NCI-H128 (cell line): ENCODE results near the gene DNAJC30.
"Not testable (repeated sequence)": the region's sequence is repeated elsewhere in the genome, so short reads cannot be mapped to it uniquely, and the experiment has no call there.

ENCODE experiments used
- DNase-seq: peaks from one replicate; lab custom pipeline; 2025; ENCODE audit not compliant: unreplicated experiment; lab: John Stamatoyannopoulos, UW

The DNAJC30 gene

DNA sequence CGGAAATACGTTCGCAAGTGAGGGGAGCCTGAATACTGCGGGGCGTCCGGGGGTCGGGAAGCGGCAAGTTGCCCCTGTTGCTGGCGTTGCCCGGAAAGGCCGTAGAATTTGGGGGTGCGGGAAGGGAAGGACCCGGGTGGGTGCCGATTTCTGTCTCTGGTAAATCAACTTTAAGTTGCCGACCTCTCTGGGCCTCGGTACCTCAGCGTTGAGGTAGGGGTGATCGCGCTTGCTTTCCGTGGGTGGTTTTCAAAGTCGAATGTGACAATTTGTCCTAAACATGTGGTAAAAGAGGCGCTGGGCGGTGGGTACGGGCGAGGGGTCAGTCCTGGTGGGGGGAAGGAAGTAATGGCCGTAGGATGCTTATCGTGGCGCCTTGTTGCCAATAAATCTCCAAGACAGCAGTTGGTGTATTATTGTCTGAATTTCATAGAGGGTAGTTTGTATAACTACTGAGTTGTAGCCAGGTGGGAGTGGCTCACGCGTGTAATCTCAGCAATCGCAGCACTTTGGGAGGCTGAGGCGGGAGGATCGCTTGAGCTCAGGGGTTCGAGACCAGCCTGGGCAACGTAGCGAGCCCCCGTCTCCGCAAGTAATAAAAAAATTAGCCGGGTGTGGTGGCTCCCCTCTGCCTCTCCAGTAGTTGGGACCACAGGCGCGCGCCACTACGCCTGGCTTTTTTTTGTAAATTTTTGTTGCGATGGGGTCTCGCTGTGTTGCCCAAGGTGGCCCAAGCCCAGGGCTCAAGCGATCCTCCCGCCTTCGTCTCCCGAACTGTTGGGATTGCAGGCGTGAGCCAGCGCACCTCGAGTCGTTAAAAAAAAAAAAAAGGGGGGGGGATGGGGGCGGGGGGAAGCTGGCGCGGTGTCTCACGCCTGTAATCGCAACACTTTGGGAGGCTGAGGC, 788 bp upstream of the DNAJC30 start:
- no peak for DNase-seq

DNA sequence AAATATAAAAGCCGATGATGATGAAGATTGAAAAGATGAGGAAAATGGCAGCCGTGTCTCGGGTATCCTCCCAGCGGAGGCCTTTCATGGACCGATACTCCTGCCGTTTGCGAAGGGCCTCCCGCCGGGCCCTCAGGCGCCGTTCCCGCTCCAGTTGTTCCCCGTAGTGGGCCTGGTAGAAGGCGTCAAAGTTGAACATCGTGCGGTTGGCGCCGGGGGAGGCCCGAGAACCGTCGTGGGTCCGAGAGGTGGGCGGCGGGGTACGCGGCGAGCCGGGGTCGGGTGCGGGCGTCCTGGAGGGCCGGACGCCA, 553 bp downstream of the DNAJC30 start:
- no peak for DNase-seq

DNA sequence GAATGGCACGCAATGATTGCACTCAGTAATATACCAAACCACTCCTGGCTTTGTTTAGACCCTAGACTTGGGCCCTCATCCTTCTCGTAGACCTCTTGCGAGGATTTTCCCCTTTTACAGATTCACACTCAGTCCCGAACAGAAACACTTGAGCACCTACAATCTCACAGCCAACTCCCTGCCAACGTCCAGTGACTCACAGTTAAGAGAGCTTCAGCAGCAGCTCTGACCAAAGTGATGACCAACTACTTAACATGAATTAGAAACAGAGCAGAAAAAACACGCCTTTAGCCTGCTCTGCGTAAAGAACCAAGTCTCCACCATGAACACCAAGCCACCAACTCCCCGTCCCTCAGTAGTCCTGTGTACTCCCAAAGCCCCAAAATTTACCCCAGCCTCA, 2.2 kb downstream of the DNAJC30 start:
- no peak for DNase-seq

DNA sequence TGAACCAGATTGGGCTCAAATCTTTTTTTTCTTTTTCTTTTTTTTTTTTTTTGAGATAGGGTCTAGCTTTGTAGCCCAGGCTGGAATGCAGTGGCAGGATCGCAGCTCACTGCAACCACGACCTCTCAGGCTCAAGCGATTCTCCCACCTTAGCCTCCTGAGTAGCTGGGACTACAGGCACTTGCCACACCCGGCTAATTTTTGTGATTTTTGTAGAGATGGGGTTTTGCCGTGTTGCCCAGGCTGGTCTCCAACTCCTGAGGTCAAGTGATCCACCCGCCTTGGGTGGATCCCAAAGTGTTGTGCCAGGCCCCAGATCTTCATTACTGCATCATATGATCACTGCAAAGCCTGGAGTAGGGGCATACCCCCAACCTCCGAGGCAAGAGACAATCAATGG, 2.8 kb downstream of the DNAJC30 start:
- DNase-seq, result no peak

- no peak for DNase-seq
Measured at GRCh38 chr7:73679709-73680108, 3.5 kb downstream of the DNAJC30 start.

DNA sequence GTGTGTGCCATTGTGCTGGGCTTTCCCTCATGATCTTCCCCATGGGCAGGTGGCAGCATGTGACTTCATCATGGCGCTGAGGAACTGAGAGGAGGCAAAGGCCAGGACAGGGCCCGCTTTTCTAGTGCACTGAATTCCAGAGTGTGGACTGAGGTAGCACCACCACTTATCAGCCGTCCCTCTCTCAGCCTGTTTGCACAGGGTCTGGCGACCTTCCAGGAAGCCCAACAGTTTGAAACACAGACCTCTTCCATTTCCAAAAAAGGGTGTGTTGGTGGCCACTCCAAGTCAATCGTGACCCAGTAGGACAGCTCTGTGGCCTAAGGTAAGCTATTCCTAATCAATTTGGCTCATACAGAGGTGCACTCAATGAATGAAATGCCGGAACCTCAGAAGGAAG, 4.4 kb downstream of the DNAJC30 start:
- no peak for DNase-seq

GRCh38 chr7:73676062-73676461, 7.2 kb downstream of the DNAJC30 start:
- not testable (repeated sequence) for DNase-seq

GRCh38 chr7:73674468-73675124, 8.7 kb downstream of the DNAJC30 start:
- DNase-seq, result no peak

DNA sequence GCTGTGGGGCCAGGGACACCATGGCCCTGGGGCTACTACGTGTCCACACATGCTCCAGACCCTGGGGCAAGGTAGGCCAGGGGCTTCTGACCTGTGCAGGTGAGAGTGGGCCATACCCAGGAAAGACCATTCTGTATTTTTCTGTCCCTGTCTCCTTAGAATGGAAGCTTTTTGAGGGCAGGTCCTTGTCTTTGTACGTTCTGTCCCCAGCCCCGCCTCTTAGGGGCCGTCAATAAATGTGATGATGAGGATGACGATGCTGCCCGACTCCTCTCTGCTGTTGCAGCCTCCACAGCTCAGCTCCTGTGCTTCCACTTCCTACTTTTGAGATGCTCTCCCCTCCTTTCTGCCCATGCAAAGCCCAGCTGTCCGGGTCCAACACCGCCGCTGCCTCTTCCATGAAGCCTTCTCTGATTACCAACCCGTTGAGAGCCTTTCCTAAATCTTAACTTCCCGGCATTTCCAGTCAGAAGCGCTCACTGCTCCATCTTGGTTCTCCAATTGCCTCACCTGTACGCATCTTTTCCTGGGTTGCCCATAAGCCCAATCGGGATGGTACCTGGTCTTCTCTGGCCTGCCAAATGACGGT, 11.3 kb downstream of the DNAJC30 start:
- DNase-seq, result no peak

GRCh38 chr7:73671322-73671661, 12.0 kb downstream of the DNAJC30 start:
- DNase-seq, result no peak

GRCh38 chr7:73669858-73670385, 13.3 kb downstream of the DNAJC30 start:
- DNase-seq, result no peak

DNA sequence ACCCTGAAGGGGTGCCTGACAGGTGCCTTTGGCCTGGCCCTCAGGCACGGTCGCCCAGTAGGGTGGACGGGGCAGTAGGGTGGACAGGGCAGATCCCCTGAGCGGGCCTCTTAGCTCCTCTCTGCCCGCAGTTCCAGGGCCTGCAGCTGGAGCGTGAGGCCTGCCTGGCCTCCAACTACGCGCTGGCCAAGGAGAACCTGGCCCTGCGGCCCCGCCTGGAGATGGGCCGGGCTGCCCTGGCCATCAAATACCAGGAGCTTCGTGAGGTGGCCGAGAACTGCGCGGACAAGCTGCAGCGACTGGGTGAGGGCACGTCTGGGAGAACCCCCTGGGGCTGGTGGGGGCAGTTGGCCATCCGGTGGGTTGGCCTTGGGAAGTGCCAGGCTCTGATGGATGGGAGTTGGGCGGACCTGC, 14.0 kb downstream of the DNAJC30 start:
- DNase-seq, result no peak

DNA sequence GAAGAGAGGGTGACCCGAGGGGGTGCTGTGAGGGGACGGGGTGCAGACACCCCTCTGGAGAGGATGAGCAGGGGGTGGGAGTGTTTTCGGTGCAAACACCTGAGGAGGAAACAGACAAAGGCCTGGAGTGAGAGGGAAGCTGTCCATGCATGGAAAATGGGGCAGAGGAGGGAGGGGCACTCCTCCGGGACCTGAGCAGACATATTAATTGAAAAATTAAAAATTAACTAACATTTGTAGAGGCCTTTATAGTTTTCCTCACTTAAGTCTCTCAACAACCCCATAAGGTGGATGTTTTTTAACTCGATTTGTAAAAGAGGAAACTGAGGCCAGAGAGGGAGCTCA, 14.4 kb downstream of the DNAJC30 start:
- DNase-seq, result no peak

- DNase-seq, result no peak
Measured at GRCh38 chr7:73668103-73668885, 15.0 kb downstream of the DNAJC30 start.

DNA sequence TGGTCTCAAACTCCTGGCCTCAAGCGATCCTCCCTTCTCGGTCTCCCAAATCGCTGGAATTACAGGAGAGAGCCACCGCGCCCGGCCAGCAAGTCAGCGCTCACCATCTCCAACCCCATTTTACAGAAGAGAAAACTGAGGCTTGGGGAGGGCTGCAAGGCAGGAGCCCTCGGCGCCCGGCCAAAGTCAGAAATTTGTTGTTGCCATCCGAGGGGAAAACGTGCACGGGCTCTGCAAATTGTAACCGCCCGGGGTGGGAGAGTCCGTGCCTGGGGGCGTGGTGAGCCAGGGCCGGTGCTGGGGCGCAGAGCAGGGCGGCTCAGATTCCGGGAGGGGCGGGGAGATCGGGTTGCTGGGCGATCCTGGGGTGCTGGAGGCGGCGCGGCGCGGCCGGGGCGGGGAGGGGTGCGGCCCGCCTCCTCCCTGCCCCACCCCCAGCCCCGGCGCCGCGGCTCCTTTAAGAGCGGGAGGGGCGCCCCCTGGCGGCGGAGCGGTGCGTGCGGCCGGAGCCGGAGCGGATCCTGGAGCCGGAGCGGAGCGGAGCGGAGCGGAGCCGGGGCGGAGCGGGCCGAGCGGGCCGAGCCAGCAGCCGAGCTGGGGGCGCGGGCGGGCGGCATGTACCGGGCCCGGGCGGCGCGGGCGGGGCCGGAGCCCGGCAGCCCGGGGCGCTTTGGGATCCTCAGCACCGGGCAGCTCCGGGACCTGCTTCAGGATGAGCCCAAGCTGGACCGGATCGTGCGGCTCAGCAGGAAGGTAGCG, 15.7 kb downstream of the DNAJC30 start, which contains the start of gene VPS37D:
Gene VPS37D, plus strand, starts transcription at position 488 of the 759 bp plus-strand sequence. Its CDS starts 128 bp downstream, at position 616.
- DNase-seq, result peak; percentile 75

- no peak for DNase-seq
Measured at GRCh38 chr7:73663033-73663432, 20.2 kb downstream of the DNAJC30 start.

- not testable (repeated sequence) for DNase-seq
Measured at GRCh38 chr7:73660594-73660993, 22.7 kb downstream of the DNAJC30 start.

DNA sequence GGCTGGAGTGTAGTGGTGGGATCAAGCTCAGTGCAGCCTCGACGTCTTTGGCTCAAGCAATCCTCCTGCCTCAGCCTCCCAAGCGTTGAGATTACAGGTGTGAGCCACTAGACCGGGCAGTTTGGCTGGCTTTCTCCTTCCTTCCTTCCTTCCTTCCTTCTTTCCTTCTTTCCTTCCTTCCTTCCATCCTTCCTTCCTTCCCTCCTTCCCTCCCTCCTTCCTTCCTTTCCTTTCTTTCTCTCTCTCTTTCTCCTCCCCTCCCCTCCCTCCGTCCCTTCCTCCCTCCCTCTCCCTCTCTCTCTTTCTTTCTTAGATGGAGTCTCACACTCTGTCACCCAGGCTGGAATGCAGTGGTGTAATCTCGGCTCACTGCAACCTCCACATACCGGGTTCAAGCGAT, 23.3 kb downstream of the DNAJC30 start:
- no peak for DNase-seq

DNA sequence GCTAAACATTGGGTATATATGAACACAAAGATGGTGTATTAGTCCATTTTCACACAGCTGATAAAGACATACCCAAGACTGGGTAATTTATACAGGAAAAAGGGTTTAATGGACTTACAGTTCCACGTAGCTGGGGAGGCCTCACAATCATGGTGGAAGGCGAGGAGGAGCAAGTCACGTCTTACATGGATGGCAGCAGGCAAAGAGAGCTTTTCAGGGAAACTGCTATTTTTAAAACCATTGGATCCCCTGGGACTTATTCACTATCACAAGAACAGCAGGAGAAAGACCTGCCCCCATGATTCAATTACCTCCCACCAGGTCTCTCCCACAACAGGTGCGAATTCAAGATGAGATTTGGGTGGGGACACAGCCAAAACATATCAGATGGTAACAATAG, 27.9 kb downstream of the DNAJC30 start:
- not testable (repeated sequence) for DNase-seq

- no peak for DNase-seq
Measured at GRCh38 chr7:73652541-73652949, 30.7 kb downstream of the DNAJC30 start.
